NCI-H1694 treated with DMSO at 0.1 percent for 48 hours (cell line): ENCODE results near the gene LDLR.
"Not testable (repeated sequence)": the region's sequence is repeated elsewhere in the genome, so short reads cannot be mapped to it uniquely, and the experiment has no call there.

Experiments
- DNase-seq: peaks from one replicate; lab custom pipeline; 2025; lab: John Stamatoyannopoulos, UW

The LDLR gene

DNA sequence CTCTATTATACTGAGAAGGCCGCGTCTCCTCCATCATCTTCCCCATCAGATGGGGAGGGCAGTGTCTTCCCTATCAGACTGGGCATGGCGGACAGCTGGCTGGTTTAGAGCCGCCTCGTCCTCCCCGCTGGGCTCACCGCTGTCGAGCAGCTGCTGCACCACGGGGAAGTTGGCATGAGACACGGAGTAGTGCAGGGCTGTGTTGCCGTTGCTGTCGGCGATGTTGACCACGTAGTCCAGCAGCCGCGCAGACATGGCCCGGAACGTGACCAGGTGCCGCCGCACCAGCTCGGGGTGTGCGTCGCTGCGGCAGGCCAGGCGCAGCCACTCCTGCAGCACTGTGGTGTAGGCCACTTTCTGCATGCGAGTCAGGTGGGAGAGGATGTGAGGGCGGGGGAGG, 85.1 kb downstream of the LDLR start:
- no peak for DNase-seq

DNA sequence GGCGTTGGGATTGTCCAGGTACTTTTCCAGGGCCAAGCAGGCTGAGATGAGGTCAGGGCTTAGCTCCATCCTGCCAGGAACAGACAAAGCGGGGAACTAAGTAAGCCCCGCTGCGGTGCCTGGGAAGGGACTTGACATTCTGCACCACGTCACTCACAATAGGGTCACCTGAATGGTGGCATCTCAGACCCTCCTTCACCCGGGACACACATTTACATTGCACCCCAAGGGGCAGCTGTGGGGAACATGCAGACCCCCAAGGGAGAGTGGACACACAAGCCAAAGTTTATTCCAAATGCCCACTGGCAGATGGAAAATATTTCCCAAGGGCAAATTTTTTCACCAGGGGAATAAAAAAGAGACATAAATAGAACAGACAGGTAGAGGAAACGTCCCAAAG, 86.7 kb downstream of the LDLR start:
- DNase-seq = no peak

DNA sequence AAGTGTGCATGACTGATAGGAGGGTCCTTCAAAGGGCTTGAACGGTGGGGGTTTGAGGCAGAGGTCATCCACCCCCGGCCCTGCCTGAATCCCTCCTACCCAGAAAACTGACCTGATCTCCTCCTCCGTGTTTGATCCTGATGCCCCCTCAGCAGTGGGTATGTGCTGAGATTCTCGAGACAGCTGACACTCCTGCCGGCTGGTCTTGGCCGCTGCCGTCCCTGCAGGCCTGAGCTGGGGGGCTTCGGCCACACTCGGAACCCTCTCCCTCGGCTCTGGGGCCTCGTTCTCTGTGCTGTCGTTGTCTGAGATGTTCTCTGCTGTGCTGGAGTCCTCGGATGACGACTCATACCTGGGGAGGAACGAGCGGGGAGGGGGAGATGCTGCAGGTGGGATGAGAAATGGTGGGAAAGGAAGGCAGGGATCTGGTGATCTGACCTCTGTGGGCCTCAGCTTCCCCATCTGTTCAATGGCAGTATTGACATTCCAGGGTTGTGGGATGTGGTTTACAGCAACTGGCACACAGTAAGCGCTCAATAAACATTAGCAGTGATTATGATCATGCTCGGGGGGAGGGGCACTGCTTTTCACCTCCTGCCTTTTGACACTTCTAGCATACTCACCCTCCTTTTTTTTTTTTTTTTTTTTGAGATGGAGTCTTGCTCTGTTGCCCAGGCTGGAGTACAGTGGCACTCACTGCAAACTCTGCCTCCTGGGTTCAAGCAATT, 87.4 kb downstream of the LDLR start:
- DNase-seq = no peak

DNA sequence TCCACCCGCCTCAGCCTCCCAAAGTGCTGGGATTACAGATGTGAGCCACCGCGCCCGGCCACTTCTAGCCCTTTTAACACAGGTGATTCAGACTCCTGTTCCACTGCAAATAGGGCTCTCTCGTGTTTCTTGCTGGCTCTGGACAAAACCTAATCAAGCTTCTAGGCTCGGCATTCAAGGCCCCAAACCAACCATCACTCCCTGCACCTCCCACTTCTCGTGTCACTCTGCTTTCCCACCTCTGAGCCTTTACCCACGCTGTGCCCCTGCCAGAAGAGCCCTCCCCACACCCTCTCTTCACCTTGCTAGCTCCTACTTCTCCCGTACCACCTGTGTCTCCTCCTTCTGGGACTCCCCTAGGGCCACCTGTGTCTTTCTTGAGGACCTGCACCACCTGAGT, 88.3 kb downstream of the LDLR start:
- no peak for DNase-seq

DNA sequence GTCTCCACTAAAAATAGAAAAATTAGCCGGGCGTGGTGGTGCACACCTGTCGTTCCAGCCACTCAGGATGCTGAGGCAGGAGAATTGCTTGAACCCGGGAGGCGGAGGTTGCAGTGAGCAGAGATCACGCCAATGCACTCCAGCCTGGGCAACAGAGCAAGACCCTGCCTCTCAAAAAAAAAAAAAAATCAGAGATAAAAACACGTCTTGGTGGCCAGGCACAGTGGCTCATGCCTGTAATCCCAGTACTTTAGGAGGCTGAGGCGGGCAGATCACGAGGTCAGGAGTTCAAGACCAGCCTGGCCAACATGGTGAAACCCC, 89.8 kb downstream of the LDLR start:
- DNase-seq = not testable (repeated sequence)

DNA sequence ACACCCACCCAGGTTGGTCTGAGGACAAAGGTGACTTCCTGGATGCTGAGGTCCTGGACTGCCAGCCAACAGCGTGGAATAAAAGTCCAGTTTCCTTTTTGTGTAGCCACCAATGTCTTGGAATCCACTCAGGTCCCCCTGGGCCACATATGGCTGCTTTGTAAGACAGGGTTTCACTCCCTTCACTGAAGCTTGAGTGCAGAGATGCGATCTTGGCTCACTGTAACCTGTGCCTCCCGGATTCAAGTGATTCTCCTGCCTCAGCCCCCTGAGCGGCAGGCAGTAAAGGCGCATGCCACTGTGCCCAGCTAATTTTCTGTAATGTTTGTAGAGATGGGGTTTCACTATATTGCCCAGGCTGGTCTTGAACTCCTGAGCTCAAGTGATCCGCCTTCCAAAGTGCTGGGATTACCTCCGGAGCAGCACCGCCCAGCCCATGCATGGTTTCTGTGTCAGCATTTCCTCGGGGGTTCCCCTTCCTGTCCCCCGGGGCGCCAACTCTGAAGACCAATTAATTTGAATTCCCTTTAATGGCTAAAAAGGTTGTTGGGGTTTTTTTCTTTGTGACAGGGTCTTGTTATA, 90.5 kb downstream of the LDLR start:
- no peak for DNase-seq

DNA sequence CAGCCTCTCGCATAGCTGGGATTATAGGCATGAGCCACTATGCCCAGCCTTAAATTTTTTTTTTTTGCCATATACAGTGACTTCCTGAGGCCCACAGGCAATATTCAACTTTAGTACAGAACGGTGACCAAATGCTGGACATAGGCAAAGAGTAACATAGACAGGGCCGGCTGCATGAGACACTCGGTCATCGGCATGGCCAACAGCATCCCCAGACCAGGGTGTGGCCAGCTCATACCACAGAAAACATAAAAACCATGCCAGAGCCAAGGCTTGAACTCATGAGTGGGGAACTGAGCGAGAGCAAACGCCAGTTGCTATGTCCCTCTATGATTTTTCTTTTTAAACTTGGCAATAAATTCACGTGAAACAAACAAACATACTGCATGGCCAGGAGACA, 91.1 kb downstream of the LDLR start:
- DNase-seq = no peak

DNA sequence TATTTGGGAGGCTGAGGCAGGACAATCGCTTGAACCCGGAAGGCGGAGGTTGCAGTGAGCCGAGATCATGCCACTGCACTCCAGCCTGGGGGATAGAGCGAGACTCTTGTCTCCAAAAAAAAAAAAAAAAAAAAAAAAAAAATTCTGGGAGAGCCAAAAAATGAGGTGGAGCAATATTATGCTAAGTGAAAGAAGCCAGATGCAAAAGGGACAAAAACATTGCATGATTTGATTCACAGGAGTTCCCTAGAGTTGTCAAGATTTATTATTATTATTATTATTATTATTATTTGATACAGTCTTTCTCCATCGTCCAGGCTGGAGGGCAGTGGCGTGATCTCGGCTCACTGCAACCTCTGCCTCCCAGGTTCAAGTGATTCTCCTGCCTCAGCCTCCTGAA, 91.7 kb downstream of the LDLR start:
- not testable (repeated sequence) for DNase-seq

DNA sequence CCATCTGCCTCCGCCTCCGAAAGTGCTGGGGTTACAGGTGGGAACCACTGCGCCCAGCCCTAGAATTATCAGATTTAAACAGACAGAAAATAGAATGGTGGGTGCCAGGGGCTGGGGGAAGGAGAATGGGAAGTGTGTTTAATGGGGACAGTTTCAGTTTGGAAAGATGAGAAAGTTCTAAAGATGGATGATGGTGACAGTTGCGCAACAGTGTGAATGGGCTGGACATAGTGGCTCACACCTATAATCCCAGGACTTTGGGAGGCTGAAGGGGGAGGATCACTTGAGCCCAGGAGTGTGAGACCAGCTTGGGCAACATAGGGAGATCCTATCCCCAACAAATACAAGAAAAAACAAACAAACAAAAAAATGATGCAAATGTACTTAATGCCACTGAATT, 92.2 kb downstream of the LDLR start:
- no peak for DNase-seq
